ENCODE results near the gene HMOX1. TPM values are rescaled to one million over a fixed set of nuclear protein-coding genes. Genes with fewer than 3 reads are reported as not detected.

HMOX1 gene
- total RNA-seq, 2 donors from 2014 or later = 31.0 to 50.3 TPM

DNA sequence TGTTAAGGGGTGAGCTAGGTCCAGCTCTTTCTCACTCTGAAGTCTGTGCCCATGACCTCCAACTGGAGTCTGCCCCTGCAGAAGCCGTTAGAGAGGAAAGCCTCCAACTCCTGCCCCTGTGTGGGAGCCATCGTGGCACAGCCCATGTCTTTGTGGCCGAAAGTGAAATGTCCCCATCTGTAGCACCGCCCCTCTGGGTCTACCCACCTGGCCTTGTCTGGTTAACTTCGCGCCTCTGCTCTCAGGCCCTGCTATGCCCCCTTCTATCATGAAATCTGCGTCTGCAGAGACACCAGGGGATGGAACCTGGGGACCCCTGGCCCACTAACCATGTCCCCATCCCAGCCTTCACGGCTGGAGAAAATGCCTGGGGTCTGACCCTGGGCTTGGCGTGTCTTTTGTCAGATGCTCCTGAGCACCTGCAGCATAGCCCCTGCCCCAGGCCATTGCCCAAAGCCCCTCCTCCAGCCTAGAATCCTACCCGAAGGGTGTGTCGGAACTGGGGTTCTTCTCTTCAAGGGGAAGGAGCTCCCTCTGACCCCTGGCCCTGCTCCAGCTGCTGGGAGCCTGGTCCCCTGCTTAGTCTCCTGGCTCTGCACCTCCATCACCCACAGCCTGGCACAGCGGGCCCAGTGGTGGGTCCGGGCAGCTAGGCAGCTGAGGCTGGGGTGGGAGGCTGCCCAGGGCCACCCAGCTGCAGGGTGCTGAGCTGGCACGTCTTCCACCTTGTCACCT is 35.8 kb upstream of the HMOX1 start:
- TF ChIP-seq, protein P1, sequence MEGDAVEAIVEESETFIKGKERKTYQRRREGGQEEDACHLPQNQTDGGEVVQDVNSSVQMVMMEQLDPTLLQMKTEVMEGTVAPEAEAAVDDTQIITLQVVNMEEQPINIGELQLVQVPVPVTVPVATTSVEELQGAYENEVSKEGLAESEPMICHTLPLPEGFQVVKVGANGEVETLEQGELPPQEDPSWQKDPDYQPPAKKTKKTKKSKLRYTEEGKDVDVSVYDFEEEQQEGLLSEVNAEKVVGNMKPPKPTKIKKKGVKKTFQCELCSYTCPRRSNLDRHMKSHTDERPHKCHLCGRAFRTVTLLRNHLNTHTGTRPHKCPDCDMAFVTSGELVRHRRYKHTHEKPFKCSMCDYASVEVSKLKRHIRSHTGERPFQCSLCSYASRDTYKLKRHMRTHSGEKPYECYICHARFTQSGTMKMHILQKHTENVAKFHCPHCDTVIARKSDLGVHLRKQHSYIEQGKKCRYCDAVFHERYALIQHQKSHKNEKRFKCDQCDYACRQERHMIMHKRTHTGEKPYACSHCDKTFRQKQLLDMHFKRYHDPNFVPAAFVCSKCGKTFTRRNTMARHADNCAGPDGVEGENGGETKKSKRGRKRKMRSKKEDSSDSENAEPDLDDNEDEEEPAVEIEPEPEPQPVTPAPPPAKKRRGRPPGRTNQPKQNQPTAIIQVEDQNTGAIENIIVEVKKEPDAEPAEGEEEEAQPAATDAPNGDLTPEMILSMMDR (IDR thresholded peaks at IDR 0.05) = no peak
- H3K27ac ChIP-seq = no peak overlapping the region
- no peaks in the 10 kb centered on the region for H3K9me3 ChIP-seq
- no peak overlapping the region for H3K9ac ChIP-seq (ENCODE audit: low read depth in 2 of 2, low read length in 2 of 2)
- no peaks in the 10 kb centered on the region for H3K4me1 ChIP-seq
- intact Hi-C loops (cut with DNase I) = no loop called here
- DNase-seq = no peak
- no peak overlapping the region for H3K4me3 ChIP-seq
- H3K36me3 ChIP-seq = no peaks in the 10 kb centered on the region
- H3K27me3 ChIP-seq = no peaks in the 10 kb centered on the region

- DNase-seq = no peak
- Histone ChIP-seq H3K9me3 (no peaks in the 10 kb centered on the region), H3K4me1 (no peaks in the 10 kb centered on the region), H3K27ac (no peak overlapping the region), H3K4me3 (no peak overlapping the region), H3K27me3 (no peaks in the 10 kb centered on the region), H3K36me3 (no peaks in the 10 kb centered on the region), H3K9ac (ENCODE audit: low read depth in 2 of 2, low read length in 2 of 2) (no peak overlapping the region)
- TF ChIP-seq, protein P1 (IDR thresholded peaks at IDR 0.05) = no peak
- intact Hi-C loops (cut with DNase I) = no loop called here
Observed at GRCh38 chr22:35345808-35346505, 34.9 kb upstream of the HMOX1 start.

DNA sequence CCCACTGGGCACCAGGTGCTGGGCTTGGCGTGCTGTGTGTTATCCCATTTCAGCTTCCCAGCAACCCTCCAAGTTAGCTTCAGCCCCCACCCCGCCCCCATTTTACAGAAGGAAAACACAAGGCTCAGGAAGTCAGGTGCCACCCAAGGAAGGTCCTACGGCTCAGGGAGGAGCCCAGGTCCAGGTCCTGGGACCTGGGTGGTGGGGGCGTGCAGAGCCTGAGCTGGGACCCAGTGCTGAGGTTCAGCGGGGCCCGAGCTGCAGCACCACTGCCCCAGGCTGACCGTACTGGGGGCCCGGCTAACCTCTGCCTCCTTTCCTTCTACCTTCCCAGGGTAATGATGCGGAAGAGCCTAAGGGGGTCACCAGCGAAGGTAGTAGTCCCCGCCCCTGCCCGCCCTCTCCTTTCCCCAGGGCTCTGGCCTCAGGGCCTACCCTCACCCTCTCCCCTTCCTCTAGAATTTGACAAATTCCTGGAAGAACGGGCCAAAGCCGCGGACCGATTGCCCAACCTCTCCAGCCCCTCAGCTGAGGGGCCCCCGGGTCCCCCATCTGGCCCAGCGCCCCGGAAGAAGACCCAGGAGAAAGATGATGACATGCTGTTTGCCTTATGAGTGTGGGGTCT is 34.2 kb upstream of the HMOX1 start:
- H3K4me3 ChIP-seq = no peak overlapping the region
- no peaks in the 10 kb centered on the region for H3K36me3 ChIP-seq
- no peaks in the 10 kb centered on the region for H3K27me3 ChIP-seq
- no peak for DNase-seq
- intact Hi-C loops (cut with DNase I) = no loop called here
- H3K9me3 ChIP-seq = no peaks in the 10 kb centered on the region
- H3K4me1 ChIP-seq = no peaks in the 10 kb centered on the region
- TF ChIP-seq, protein P1 (IDR thresholded peaks at IDR 0.05) = no peak
- H3K9ac ChIP-seq (ENCODE audit: low read depth in 2 of 2, low read length in 2 of 2) = no peak overlapping the region
- H3K27ac ChIP-seq = no peak overlapping the region

DNA sequence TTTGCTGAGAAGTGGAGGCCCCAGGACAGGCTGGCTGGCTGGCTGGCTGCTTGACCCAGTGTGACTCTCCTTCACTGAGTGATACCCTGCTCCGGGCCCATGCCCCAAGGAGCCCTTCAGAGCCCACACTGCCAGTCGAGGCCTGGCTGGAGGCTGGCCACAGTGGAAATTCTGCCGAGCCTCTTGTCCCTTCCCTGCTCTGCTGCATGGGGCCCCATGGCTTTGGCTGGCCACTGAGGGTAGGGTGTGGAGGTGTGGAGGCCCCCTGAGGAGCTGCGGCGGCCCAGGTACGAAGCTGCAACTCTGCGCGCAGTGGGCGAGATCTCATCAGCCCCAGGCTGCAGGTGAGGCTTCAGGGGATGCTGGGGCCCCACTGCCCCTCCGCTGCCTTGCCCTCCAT is 33.4 kb upstream of the HMOX1 start:
- Histone ChIP-seq H3K4me1 (no peaks in the 10 kb centered on the region), H3K27ac (no peak overlapping the region), H3K9ac (ENCODE audit: low read depth in 2 of 2, low read length in 2 of 2) (no peak overlapping the region), H3K36me3 (no peaks in the 10 kb centered on the region), H3K27me3 (no peaks in the 10 kb centered on the region), H3K9me3 (no peaks in the 10 kb centered on the region), H3K4me3 (no peak overlapping the region)
- intact Hi-C loops (cut with DNase I) = no loop called here
- TF ChIP-seq, protein P1 (IDR thresholded peaks at IDR 0.05) = no peak
- no peak for DNase-seq

GRCh38 chr22:35348026-35348590 is 32.8 kb upstream of the HMOX1 start:
- no peak for DNase-seq
- Histone ChIP-seq H3K9me3 (no peaks in the 10 kb centered on the region), H3K36me3 (no peaks in the 10 kb centered on the region), H3K4me3 (no peak overlapping the region), H3K27me3 (no peaks in the 10 kb centered on the region), H3K9ac (ENCODE audit: low read depth in 2 of 2, low read length in 2 of 2) (no peak overlapping the region), H3K27ac (no peak overlapping the region), H3K4me1 (no peaks in the 10 kb centered on the region)
- intact Hi-C loops (cut with DNase I) = no loop called here
- TF ChIP-seq, protein P1 (IDR thresholded peaks at IDR 0.05) = no peak
